Keratinocyte (primary cell): ENCODE measurements around the gene JAZF1. TPM values are rescaled to one million over a fixed set of nuclear protein-coding genes. Genes with fewer than 3 reads are reported as not detected.

Experiments used
- DNase-seq: peaks from one replicate; pipeline ENCODE4 v3.0.0-alpha.2; 2011; ENCODE audit warnings: low read depth, missing footprints, low spot score
- FAIRE-seq: peaks from 2 replicates; lab custom pipeline; 2011; peaks lifted over from hg19 to GRCh38; lab: Jason Lieb, UNC
- H2AFZ ChIP-seq: 2 replicates; pipeline ENCODE4 v1.6.0; 2012; ENCODE audit warnings: low read length, control low read depth, inconsistent platforms; ENCODE audit not compliant: control insufficient read depth
- H3K27ac ChIP-seq: 2 replicates; pipeline ENCODE4 v1.5.1; 2011; ENCODE audit warnings: low read length; ENCODE audit not compliant: control insufficient read depth, insufficient read depth
- H3K27me3 ChIP-seq: 3 replicates; pipeline ENCODE4 v1.6.0; 2011; ENCODE audit warnings: low read length; ENCODE audit not compliant: control insufficient read depth, insufficient read depth; ENCODE audit errors: extremely low read depth
- H3K36me3 ChIP-seq, 2 experiments: 2 replicates in 1 of 2; 3 replicates in 1 of 2; pipeline ENCODE4 v1.5.1; 2011; ENCODE audit warnings: low read length in 2 of 2, mild to moderate bottlenecking in 1 of 2; ENCODE audit not compliant: control insufficient read depth in 2 of 2, insufficient read depth in 2 of 2; ENCODE audit errors: extremely low read depth in 1 of 2
- H3K4me1 ChIP-seq: 3 replicates; pipeline ENCODE4 v1.5.1; 2011; ENCODE audit warnings: low read length; ENCODE audit not compliant: control insufficient read depth, insufficient read depth; ENCODE audit errors: extremely low read depth
- H3K4me2 ChIP-seq: 3 replicates; pipeline ENCODE4 v1.6.0; 2011; ENCODE audit warnings: low read depth, low read length; ENCODE audit not compliant: control insufficient read depth, insufficient read depth; ENCODE audit errors: extremely low read depth
- H3K4me3 ChIP-seq, 3 experiments: fragments of 200-600 bp in 1 of 3; sonication (generic) in 1 of 3; 2 replicates in 2 of 3; 3 replicates in 1 of 3; pipeline ENCODE4 v1.5.1; 2011 to 2016; ENCODE audit warnings: low read length in 3 of 3, mild to moderate bottlenecking in 3 of 3, control low read depth in 2 of 3, inconsistent platforms in 1 of 3, low read depth in 1 of 3, mixed read lengths in 1 of 3, mixed run types in 1 of 3, moderate library complexity in 1 of 3; ENCODE audit not compliant: control insufficient read depth in 2 of 3, insufficient read depth in 2 of 3; ENCODE audit errors: extremely low read depth in 1 of 3
- H3K79me2 ChIP-seq: 2 replicates; pipeline ENCODE4 v1.6.0; 2012; ENCODE audit warnings: low read length; ENCODE audit not compliant: control insufficient read depth, insufficient read depth
- H3K9ac ChIP-seq: 3 replicates; pipeline ENCODE4 v1.6.0; 2011; ENCODE audit warnings: low read length; ENCODE audit not compliant: control insufficient read depth, insufficient read depth; ENCODE audit errors: extremely low read depth
- H3K9me1 ChIP-seq: 3 replicates; pipeline ENCODE4 v1.6.0; 2011; ENCODE audit warnings: low read length; ENCODE audit not compliant: control insufficient read depth, insufficient read depth; ENCODE audit errors: extremely low read depth
- H3K9me3 ChIP-seq: 2 replicates; pipeline ENCODE4 v1.5.1; 2012; ENCODE audit warnings: low read depth, low read length; ENCODE audit not compliant: control insufficient read depth
- H4K20me1 ChIP-seq: 3 replicates; pipeline ENCODE4 v1.6.0; 2011; ENCODE audit warnings: low read length; ENCODE audit not compliant: control insufficient read depth, insufficient read depth; ENCODE audit errors: extremely low read depth
- CTCF ChIP-seq, 3 experiments: IDR thresholded peaks in 1 of 3; conservative IDR thresholded peaks in 1 of 3; optimal IDR thresholded peaks in 1 of 3; 2 replicates in 2 of 3; 3 replicates in 1 of 3; pipeline versions ENCODE3 to v1.5.1; 2011; ENCODE audit warnings: low read length in 3 of 3, mild to moderate bottlenecking in 3 of 3, moderate library complexity in 2 of 3, control low read depth in 1 of 3, inconsistent platforms in 1 of 3; ENCODE audit not compliant: insufficient read depth in 2 of 3; ENCODE audit errors: extremely low read depth in 1 of 3
- EZH2 ChIP-seq: IDR thresholded peaks from one replicate; pipeline ENCODE4 v1.6.1; 2012; ENCODE audit warnings: inconsistent platforms, mild to moderate bottlenecking, low read length, moderate library complexity
- dilution Hi-C: fragments of 300-500 bp; cut with MboI; formaldehyde crosslinking; loops from one replicate; pipeline ENCODE4 v1.7.0; 2020; ENCODE audit warnings: low sequenced_read_pairs; ENCODE audit not compliant: extremely low pct_ligation_motif_present
- polyA plus RNA-seq, 5 experiments: library from polyadenylated mRNA; depleted of rRNA in 3 of 5; stranded (reverse) in 3 of 5; stranded (forward) in 1 of 5; unstranded in 1 of 5; fragments of >200 nt; gene quantifications; 1 replicate in 1 of 5; 2 replicates in 3 of 5; 3 replicates in 1 of 5; pipeline versions ENCODE4 v1.2.1 to v1.2.3, GENCODE V29; 2011 to 2012; ENCODE audit warnings: missing spikeins in 2 of 5, low read depth in 1 of 5, low replicate concordance in 1 of 5

JAZF1 gene
- polyA plus RNA-seq, 1 donor (not counting 4 experiments of a cell fraction or from before 2014, with no cell fraction given): 2.5 TPM

GRCh38 chr7:27950123-27950522, 230.5 kb downstream of the JAZF1 start:
- dilution Hi-C loops: no loop called here
- DNase-seq: no peak

GRCh38 chr7:27948861-27949260, 231.7 kb downstream of the JAZF1 start:
- H3K9me3 ChIP-seq: no peaks in the 10 kb centered on the region
- no peaks in the 10 kb centered on the region for H3K4me1 ChIP-seq
- no peaks in the 10 kb centered on the region for H3K79me2 ChIP-seq
- no peak for TF ChIP-seq CTCF (optimal IDR thresholded peaks at IDR 0.05 in 1 of 3, IDR thresholded peaks at IDR 0.05 in 1 of 3, conservative IDR thresholded peaks at IDR 0.05 in 1 of 3; ENCODE audit: extremely low read depth in 1 of 3, insufficient read depth in 2 of 3, low read length in 3 of 3)
- no peak for TF ChIP-seq EZH2
- DNase-seq (no peak), FAIRE-seq (no peak)
- no peaks in the 10 kb centered on the region for H3K36me3 ChIP-seq
- dilution Hi-C loops: no loop called here
- no peak overlapping the region for H2AFZ ChIP-seq
- H3K9ac ChIP-seq: no peak overlapping the region
- no peaks in the 10 kb centered on the region for H3K27me3 ChIP-seq
- H3K9me1 ChIP-seq: no peaks in the 10 kb centered on the region
- no peak overlapping the region for H3K4me3 ChIP-seq
- H3K27ac ChIP-seq: no peak overlapping the region
- no peak overlapping the region for H3K4me2 ChIP-seq
- H4K20me1 ChIP-seq: no peaks in the 10 kb centered on the region

More at GRCh38 chr7:27950123-27950522, 230.5 kb downstream of the JAZF1 start:
- no peaks in the 10 kb centered on the region for H3K9me1 ChIP-seq
- no peak overlapping the region for H3K4me3 ChIP-seq
- H3K27me3 ChIP-seq: no peaks in the 10 kb centered on the region
- H2AFZ ChIP-seq: no peak overlapping the region
- FAIRE-seq: no peak
- no peaks in the 10 kb centered on the region for H3K79me2 ChIP-seq
- no peaks in the 10 kb centered on the region for H3K36me3 ChIP-seq
- no peak overlapping the region for H3K9ac ChIP-seq
- no peak for TF ChIP-seq EZH2
- no peak for TF ChIP-seq CTCF (optimal IDR thresholded peaks at IDR 0.05 in 1 of 3, IDR thresholded peaks at IDR 0.05 in 1 of 3, conservative IDR thresholded peaks at IDR 0.05 in 1 of 3; ENCODE audit: extremely low read depth in 1 of 3, insufficient read depth in 2 of 3, low read length in 3 of 3)
- no peaks in the 10 kb centered on the region for H3K4me1 ChIP-seq
- no peak overlapping the region for H3K4me2 ChIP-seq
- H3K27ac ChIP-seq: no peak overlapping the region
- no peaks in the 10 kb centered on the region for H3K9me3 ChIP-seq
- no peaks in the 10 kb centered on the region for H4K20me1 ChIP-seq
